Parathyroid adenoma (tissue), 2 donors: ENCODE data around the gene DBH.

ENCODE experiments used
- H2AFZ ChIP-seq: fragments of 300-600 bp; sonication (generic); one replicate; pipeline ENCODE4 v1.7.0; 2017; ENCODE audit warnings: antibody characterized with exemption, mild to moderate bottlenecking
- H3K27ac ChIP-seq: fragments of 300-600 bp; sonication (generic); one replicate; pipeline ENCODE4 v1.7.0; 2017
- H3K27me3 ChIP-seq: fragments of 300-600 bp; sonication (generic); one replicate; pipeline ENCODE4 v1.7.0; 2017; ENCODE audit warnings: low read length; ENCODE audit not compliant: control insufficient read depth, insufficient read depth
- H3K36me3 ChIP-seq: fragments of 300-600 bp; sonication (generic); one replicate; pipeline ENCODE4 v1.7.0; 2017; ENCODE audit warnings: low read length; ENCODE audit not compliant: control insufficient read depth, insufficient read depth
- H3K4me1 ChIP-seq: fragments of 300-600 bp; sonication (generic); one replicate; pipeline ENCODE4 v1.7.0; 2017; ENCODE audit warnings: control low read depth
- H3K4me2 ChIP-seq: fragments of 300-600 bp; sonication (generic); one replicate; pipeline ENCODE4 v1.7.0; 2017; ENCODE audit warnings: low read length
- H3K4me3 ChIP-seq: fragments of 300-600 bp; sonication (generic); one replicate; pipeline ENCODE4 v1.7.0; 2017; ENCODE audit warnings: low read depth, low read length
- H3K79me2 ChIP-seq: fragments of 300-600 bp; sonication (generic); one replicate; pipeline ENCODE4 v1.7.0; 2017; ENCODE audit warnings: control low read depth
- H3K9ac ChIP-seq: fragments of 300-600 bp; sonication (generic); one replicate; pipeline ENCODE4 v1.7.0; 2017; ENCODE audit warnings: mild to moderate bottlenecking
- H3K9me3 ChIP-seq: fragments of 300-600 bp; sonication (generic); one replicate; pipeline ENCODE4 v1.7.0; 2017; ENCODE audit warnings: low read length; ENCODE audit not compliant: control insufficient read depth
- TF ChIP-seq, protein P1 (sequence below): fragments of 300-600 bp; sonication (generic); IDR thresholded peaks from one replicate; pipeline ENCODE4 v1.7.0; 2017; ENCODE audit warnings: antibody characterized with exemption, mild to moderate bottlenecking
- donor health status: primary hyperparathyroidism.

The DBH gene

DNA sequence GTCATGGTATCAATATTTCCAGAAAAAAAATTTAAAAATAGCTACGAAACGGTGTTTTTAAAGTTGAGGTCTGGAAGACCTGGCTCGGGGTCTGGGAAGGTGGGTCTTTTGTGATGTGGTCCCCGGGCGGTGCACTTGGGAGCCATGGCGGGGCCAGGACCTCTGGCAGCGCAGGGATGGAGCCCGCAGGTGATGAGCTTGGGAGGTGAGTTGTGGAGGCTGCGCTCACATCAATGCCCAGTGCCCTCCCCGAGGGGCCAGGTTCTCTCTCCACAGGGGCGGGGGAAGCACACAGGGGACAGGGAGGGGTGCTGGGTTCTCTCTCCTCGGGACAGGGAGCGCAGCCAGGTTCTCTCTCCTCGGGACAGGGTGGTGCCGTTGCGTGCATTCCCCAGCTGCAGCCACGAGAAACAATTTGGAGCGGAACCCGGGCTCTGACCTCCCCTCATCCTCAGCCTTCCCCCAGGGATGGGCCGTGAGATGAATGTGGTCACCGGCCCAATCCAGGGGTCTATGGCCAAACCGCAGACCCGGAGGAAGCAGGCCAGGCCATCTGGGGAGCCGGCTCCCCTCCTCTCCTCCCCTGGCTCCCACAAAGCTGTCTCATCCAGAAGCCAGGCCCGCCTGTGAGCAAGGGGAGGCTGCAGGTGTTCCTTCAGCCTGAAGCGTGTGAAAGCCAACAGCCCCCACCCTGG lies 25.8 kb downstream of the DBH start:
- Histone ChIP-seq H3K27ac (no peak overlapping the region), H3K4me3 (no peak overlapping the region), H3K4me2 (no peak overlapping the region), H3K9ac (no peak overlapping the region), H2AFZ (no peak overlapping the region), H3K79me2 (no peaks in the 10 kb centered on the region), H3K9me3 (no peaks in the 10 kb centered on the region), H3K4me1 (no peaks in the 10 kb centered on the region), H3K36me3 (no peaks in the 10 kb centered on the region), H3K27me3 (no peaks in the 10 kb centered on the region)
- TF ChIP-seq, protein P1, sequence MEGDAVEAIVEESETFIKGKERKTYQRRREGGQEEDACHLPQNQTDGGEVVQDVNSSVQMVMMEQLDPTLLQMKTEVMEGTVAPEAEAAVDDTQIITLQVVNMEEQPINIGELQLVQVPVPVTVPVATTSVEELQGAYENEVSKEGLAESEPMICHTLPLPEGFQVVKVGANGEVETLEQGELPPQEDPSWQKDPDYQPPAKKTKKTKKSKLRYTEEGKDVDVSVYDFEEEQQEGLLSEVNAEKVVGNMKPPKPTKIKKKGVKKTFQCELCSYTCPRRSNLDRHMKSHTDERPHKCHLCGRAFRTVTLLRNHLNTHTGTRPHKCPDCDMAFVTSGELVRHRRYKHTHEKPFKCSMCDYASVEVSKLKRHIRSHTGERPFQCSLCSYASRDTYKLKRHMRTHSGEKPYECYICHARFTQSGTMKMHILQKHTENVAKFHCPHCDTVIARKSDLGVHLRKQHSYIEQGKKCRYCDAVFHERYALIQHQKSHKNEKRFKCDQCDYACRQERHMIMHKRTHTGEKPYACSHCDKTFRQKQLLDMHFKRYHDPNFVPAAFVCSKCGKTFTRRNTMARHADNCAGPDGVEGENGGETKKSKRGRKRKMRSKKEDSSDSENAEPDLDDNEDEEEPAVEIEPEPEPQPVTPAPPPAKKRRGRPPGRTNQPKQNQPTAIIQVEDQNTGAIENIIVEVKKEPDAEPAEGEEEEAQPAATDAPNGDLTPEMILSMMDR, result no peak

DNA sequence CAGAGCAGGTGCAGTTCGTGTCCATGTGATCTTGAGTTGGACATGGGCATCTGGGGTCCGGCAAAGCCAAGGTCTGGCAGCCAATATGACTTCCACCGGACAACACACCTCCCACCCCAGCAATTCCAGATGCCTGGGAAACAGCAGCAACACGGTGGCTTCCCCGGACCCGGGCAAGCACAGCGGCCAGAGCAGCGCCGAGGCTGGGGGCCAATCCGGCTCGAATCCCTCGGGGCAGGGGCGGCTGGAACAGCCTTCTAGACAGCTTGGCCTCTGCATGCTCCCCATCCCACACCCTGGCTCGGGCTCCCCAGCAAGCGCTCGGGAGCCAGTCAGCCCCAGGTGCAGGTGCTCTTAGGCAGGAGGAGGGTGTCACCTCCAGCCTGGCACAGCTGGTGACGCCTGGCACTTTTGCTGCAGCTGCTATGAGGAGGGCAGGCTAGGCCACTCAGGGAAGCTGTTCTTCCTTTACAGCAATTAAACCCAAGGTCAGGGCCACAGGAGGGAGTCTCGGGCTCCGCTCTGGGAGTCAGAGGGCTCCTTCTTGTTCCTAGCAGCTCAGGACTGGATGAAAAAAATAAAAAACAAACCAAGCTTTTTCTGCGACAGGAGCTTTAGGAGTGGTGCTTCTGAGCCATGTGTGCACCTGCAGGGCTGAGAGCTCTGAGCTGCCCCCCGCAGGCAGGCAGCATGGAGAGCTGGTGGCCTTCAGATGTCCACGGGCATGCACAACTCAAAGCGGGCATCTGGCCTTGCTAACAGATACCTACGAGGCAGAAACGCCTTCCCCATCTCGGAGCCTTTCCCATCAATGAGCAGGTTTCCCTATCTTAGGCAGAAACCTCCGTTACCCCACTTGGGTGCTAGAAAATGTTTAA lies 28.2 kb downstream of the DBH start:
- Histone ChIP-seq H3K9me3 (no peaks in the 10 kb centered on the region), H3K4me1 (no peaks in the 10 kb centered on the region), H3K79me2 (no peaks in the 10 kb centered on the region), H2AFZ (no peak overlapping the region), H3K36me3 (no peaks in the 10 kb centered on the region), H3K9ac (no peak overlapping the region), H3K4me3 (no peak overlapping the region), H3K4me2 (no peak overlapping the region), H3K27me3 (no peaks in the 10 kb centered on the region), H3K27ac (no peak overlapping the region)
- TF ChIP-seq, protein P1, result no peak

DNA sequence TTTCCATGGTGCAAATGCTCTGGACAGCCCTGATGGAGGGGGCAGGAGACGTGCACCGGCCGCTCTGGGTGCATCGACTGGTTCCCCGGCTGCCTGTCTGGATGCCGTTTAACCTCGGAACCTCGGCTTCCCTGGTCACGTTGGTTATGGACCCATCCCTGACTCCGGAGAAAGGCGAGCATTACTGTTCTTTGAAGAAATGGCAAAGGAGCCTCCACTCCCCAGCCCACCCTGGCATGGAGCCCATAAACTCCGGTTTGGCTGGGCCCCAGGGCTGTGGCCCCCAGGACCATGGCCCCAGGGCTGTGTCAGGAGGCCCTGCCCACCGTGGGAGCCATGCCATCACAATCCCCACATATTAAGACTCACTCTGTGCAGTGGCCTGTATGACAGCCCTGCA lies 28.9 kb downstream of the DBH start:
- H3K79me2 ChIP-seq, result no peaks in the 10 kb centered on the region

DNA sequence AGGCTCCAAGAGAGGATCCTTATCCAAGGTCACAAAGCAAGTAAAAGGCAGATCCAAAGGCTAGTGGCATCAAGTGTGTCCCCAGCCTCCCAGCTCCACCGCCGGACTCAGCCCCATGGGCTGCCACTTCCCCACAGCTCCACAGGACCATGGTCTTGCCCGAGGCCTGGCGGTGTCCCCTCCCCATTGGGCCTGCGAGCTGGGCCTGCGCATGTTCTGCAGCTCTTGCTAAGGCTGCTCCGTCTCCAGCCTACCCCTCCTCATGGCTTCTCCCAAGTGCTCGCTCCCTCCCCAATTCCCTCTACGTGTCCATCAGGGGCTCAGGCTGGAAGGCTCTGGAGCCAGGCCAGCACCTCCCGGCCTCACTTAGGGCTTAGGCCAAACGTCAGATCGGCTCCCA lies 29.4 kb downstream of the DBH start:
- H3K9me3 ChIP-seq, result no peaks in the 10 kb centered on the region
- H3K36me3 ChIP-seq, result no peaks in the 10 kb centered on the region
- no peak overlapping the region for H3K4me2 ChIP-seq
- H3K79me2 ChIP-seq, result no peaks in the 10 kb centered on the region
- H3K27ac ChIP-seq, result no peak overlapping the region
- TF ChIP-seq, protein P1, result no peak
- no peak overlapping the region for H3K4me3 ChIP-seq
- no peak overlapping the region for H2AFZ ChIP-seq
- H3K27me3 ChIP-seq, result no peaks in the 10 kb centered on the region
- H3K4me1 ChIP-seq, result no peaks in the 10 kb centered on the region
- H3K9ac ChIP-seq, result no peak overlapping the region

More for the DNA sequence above, 28.9 kb downstream of the DBH start:
- Histone ChIP-seq H3K4me3 (no peak overlapping the region), H3K27ac (no peak overlapping the region), H3K36me3 (no peaks in the 10 kb centered on the region), H3K4me1 (no peaks in the 10 kb centered on the region), H3K9ac (no peak overlapping the region), H3K27me3 (no peaks in the 10 kb centered on the region), H2AFZ (no peak overlapping the region), H3K4me2 (no peak overlapping the region), H3K9me3 (no peaks in the 10 kb centered on the region)
- TF ChIP-seq, protein P1, result no peak
